Measurements from ENCODE around the gene JAKMIP1.
"Not testable (repeated sequence)": the region's sequence is repeated elsewhere in the genome, so short reads cannot be mapped to it uniquely, and the experiment has no call there.

JAKMIP1 gene

GRCh38 chr4:6008092-6008551 is 192.2 kb downstream of the JAKMIP1 start:
- H3K36me3 ChIP-seq (ENCODE audit: control insufficient read depth, insufficient read depth, low read length), result no peaks in the 10 kb centered on the region
- H3K4me1 ChIP-seq (ENCODE audit: control insufficient read depth, insufficient read depth, low read length), result 0 out of 2 replicates have a peak, but pooled peaks cover 5% of the 10 kb centered on the region
- H3K9ac ChIP-seq (ENCODE audit: low read length), result no peak overlapping the region
- peaks cover 11% of the 10 kb centered on the region; the same call in 1 of the 2 replicates for H3K9me3 ChIP-seq (ENCODE audit: control insufficient read depth, insufficient read depth, low read depth, low read length)
- no peak overlapping the region for H3K27ac ChIP-seq (ENCODE audit: low read depth, low read length)
- H3K27me3 ChIP-seq (ENCODE audit: control insufficient read depth, insufficient read depth, low read length), result peaks cover 52% of the 10 kb centered on the region
- peak overlapping the region; percentile 34 for H3K4me3 ChIP-seq (ENCODE audit: low read depth, low read length)

DNA sequence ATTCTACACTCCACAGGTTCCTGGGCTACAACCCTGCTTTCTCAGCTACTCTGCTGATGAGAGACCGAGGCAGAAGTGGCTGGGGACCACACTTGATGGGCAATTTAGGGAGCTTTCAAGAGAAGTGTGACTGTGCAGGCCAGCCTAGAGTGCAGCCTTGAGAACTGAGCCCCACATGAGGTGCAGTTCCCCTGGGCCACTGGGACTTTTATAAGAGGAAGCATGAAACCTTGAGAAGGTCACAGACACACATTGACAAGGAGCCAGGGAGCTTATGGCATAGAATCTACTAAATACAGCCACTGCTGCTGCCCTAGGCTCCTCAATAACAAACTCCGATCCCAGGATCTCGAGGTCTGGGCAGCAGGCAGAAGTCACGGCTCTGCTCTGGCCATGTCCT is 195.2 kb downstream of the JAKMIP1 start:
- no peak overlapping the region for H3K4me3 ChIP-seq (ENCODE audit: low read depth, low read length)
- 0 out of 2 replicates have a peak, but pooled peaks cover 5% of the 10 kb centered on the region for H3K4me1 ChIP-seq (ENCODE audit: control insufficient read depth, insufficient read depth, low read length)
- no peaks in the 10 kb centered on the region for H3K36me3 ChIP-seq (ENCODE audit: control insufficient read depth, insufficient read depth, low read length)
- H3K27ac ChIP-seq (ENCODE audit: low read depth, low read length), result no peak overlapping the region
- H3K9ac ChIP-seq (ENCODE audit: low read length), result no peak overlapping the region
- peaks cover 11% of the 10 kb centered on the region; the same call in 1 of the 2 replicates for H3K9me3 ChIP-seq (ENCODE audit: control insufficient read depth, insufficient read depth, low read depth, low read length)
- peaks cover 48% of the 10 kb centered on the region for H3K27me3 ChIP-seq (ENCODE audit: control insufficient read depth, insufficient read depth, low read length)

GRCh38 chr4:6003485-6003884 is 196.9 kb downstream of the JAKMIP1 start:
- not testable (repeated sequence) for H3K9ac ChIP-seq (ENCODE audit: low read length); H3K4me3 ChIP-seq (ENCODE audit: low read depth, low read length); H3K27ac ChIP-seq (ENCODE audit: low read depth, low read length); H3K4me1 ChIP-seq (ENCODE audit: control insufficient read depth, insufficient read depth, low read length); H3K36me3 ChIP-seq (ENCODE audit: control insufficient read depth, insufficient read depth, low read length)
- peaks cover 43% of the 10 kb centered on the region for H3K27me3 ChIP-seq (ENCODE audit: control insufficient read depth, insufficient read depth, low read length)
- peaks cover 11% of the 10 kb centered on the region; the same call in 1 of the 2 replicates for H3K9me3 ChIP-seq (ENCODE audit: control insufficient read depth, insufficient read depth, low read depth, low read length)

- H3K4me1 ChIP-seq (ENCODE audit: control insufficient read depth, insufficient read depth, low read length), result no peaks in the 10 kb centered on the region
- no peak overlapping the region for H3K9ac ChIP-seq (ENCODE audit: low read length)
- no peaks in the 10 kb centered on the region for H3K36me3 ChIP-seq (ENCODE audit: control insufficient read depth, insufficient read depth, low read length)
Observed at GRCh38 chr4:6002926-6003325, 197.4 kb downstream of the JAKMIP1 start.

DNA sequence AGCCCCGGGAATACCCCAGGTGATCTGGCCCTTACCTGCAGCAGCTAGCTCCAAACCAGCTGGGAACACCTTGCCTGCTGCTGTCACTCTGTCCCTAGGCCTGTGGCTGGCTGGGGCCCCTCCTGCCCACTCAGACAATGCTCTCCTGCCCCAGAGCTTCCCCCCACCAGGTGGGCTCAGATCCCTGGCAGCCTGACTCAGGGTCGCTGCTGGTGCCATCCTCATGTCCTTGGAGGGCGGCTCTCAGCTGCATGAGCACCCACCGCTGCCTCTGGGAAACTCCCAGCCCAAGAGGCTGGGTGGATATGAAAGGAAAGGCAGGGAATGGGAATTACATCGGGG is 197.9 kb downstream of the JAKMIP1 start:
- no peak overlapping the region for H3K9ac ChIP-seq (ENCODE audit: low read length)
- H3K4me3 ChIP-seq (ENCODE audit: low read depth, low read length), result no peak overlapping the region
- peaks cover 32% of the 10 kb centered on the region for H3K27me3 ChIP-seq (ENCODE audit: control insufficient read depth, insufficient read depth, low read length)
- H3K4me1 ChIP-seq (ENCODE audit: control insufficient read depth, insufficient read depth, low read length), result no peaks in the 10 kb centered on the region
- no peak overlapping the region for H3K27ac ChIP-seq (ENCODE audit: low read depth, low read length)
- H3K36me3 ChIP-seq (ENCODE audit: control insufficient read depth, insufficient read depth, low read length), result no peaks in the 10 kb centered on the region
- H3K9me3 ChIP-seq (ENCODE audit: control insufficient read depth, insufficient read depth, low read depth, low read length), result peaks cover 11% of the 10 kb centered on the region; the same call in 1 of the 2 replicates

More at GRCh38 chr4:6002926-6003325, 197.4 kb downstream of the JAKMIP1 start:
- Histone ChIP-seq H3K9me3 (ENCODE audit: control insufficient read depth, insufficient read depth, low read depth, low read length) (peaks cover 11% of the 10 kb centered on the region; the same call in 1 of the 2 replicates), H3K4me3 (ENCODE audit: low read depth, low read length) (no peak overlapping the region), H3K27me3 (ENCODE audit: control insufficient read depth, insufficient read depth, low read length) (peaks cover 37% of the 10 kb centered on the region), H3K27ac (ENCODE audit: low read depth, low read length) (no peak overlapping the region)

- Histone ChIP-seq H3K36me3 (ENCODE audit: control insufficient read depth, insufficient read depth, low read length) (no peaks in the 10 kb centered on the region), H3K27me3 (ENCODE audit: control insufficient read depth, insufficient read depth, low read length) (peaks cover 27% of the 10 kb centered on the region), H3K27ac (ENCODE audit: low read depth, low read length) (no peak overlapping the region), H3K9me3 (ENCODE audit: control insufficient read depth, insufficient read depth, low read depth, low read length) (peaks cover 11% of the 10 kb centered on the region; the same call in 1 of the 2 replicates), H3K4me1 (ENCODE audit: control insufficient read depth, insufficient read depth, low read length) (no peaks in the 10 kb centered on the region), H3K9ac (ENCODE audit: low read length) (no peak overlapping the region), H3K4me3 (ENCODE audit: low read depth, low read length) (no peak overlapping the region)
Observed at GRCh38 chr4:6001680-6002491, 198.5 kb downstream of the JAKMIP1 start.

GRCh38 chr4:5999830-6000365 is 200.5 kb downstream of the JAKMIP1 start:
- Histone ChIP-seq H3K27me3 (ENCODE audit: control insufficient read depth, insufficient read depth, low read length) (peaks cover 11% of the 10 kb centered on the region), H3K4me3 (ENCODE audit: low read depth, low read length) (no peak overlapping the region), H3K9me3 (ENCODE audit: control insufficient read depth, insufficient read depth, low read depth, low read length) (peaks cover 11% of the 10 kb centered on the region; the same call in 1 of the 2 replicates), H3K36me3 (ENCODE audit: control insufficient read depth, insufficient read depth, low read length) (no peaks in the 10 kb centered on the region), H3K4me1 (ENCODE audit: control insufficient read depth, insufficient read depth, low read length) (no peaks in the 10 kb centered on the region), H3K27ac (ENCODE audit: low read depth, low read length) (no peak overlapping the region), H3K9ac (ENCODE audit: low read length) (no peak overlapping the region)

- no peak overlapping the region for H3K9ac ChIP-seq (ENCODE audit: low read length)
- H3K4me1 ChIP-seq (ENCODE audit: control insufficient read depth, insufficient read depth, low read length), result no peaks in the 10 kb centered on the region
Observed at GRCh38 chr4:5999356-5999755, 201.0 kb downstream of the JAKMIP1 start.

DNA sequence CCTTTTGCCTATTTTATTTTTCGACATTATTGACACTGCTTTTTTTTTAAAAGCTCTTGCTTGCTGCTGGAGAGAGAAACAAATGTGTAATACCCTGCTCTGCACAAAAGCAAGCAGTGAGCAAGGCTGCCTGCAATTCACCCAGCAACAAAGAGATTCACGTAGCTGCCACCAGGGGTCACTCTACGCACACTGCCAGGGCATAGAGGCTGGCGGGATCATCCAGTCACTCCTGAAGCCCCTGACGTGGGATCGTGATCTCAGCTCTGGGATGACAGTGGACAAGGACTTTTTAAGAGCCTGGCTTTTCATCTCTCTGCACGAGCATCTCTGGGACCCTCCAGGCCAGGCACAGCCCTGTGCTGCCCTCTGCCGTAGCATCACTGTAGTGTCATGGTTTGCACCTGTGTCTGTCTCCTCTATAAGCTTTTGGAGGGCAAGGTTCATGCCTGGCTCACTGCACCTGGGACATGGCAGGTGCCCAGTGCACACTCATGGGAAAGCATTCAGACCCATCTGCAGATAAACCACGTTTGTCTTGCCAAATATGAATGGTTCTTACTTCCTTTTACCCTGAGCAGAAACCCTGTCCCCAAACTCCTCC is 201.9 kb downstream of the JAKMIP1 start:
- Histone ChIP-seq H3K9me3 (ENCODE audit: control insufficient read depth, insufficient read depth, low read depth, low read length) (peaks cover 2% of the 10 kb centered on the region; the same call in 1 of the 2 replicates), H3K36me3 (ENCODE audit: control insufficient read depth, insufficient read depth, low read length) (no peaks in the 10 kb centered on the region), H3K27me3 (ENCODE audit: control insufficient read depth, insufficient read depth, low read length) (peaks cover 11% of the 10 kb centered on the region), H3K4me3 (ENCODE audit: low read depth, low read length) (no peak overlapping the region), H3K4me1 (ENCODE audit: control insufficient read depth, insufficient read depth, low read length) (no peaks in the 10 kb centered on the region), H3K27ac (ENCODE audit: low read depth, low read length) (no peak overlapping the region), H3K9ac (ENCODE audit: low read length) (no peak overlapping the region)

More at GRCh38 chr4:5999356-5999755, 201.0 kb downstream of the JAKMIP1 start:
- no peaks in the 10 kb centered on the region for H3K36me3 ChIP-seq (ENCODE audit: control insufficient read depth, insufficient read depth, low read length)
- H3K27me3 ChIP-seq (ENCODE audit: control insufficient read depth, insufficient read depth, low read length), result peaks cover 11% of the 10 kb centered on the region
- H3K9me3 ChIP-seq (ENCODE audit: control insufficient read depth, insufficient read depth, low read depth, low read length), result peaks cover 10% of the 10 kb centered on the region; the same call in 1 of the 2 replicates
- H3K27ac ChIP-seq (ENCODE audit: low read depth, low read length), result no peak overlapping the region
- H3K4me3 ChIP-seq (ENCODE audit: low read depth, low read length), result no peak overlapping the region

DNA sequence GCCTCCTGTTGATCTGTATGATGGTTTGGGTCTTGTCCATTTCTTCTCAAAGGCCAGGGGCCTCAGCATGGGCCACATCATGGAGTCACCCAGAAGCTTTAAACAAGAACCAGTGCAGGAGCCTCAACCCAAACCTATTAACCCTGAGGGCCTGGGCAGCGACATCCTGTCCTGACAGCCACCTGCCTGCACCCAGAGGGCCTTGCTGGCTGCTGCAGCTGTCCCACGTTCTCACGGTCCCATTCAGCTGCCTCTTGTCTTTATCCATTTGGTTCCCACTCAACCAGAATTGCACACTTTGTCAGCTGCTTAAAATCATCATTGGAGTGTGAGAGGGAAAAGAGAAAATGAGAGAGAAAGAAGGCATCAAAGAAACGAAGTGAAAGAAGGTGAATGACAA is 203.7 kb downstream of the JAKMIP1 start:
- Histone ChIP-seq H3K27ac (ENCODE audit: low read depth, low read length) (no peak overlapping the region), H3K9me3 (ENCODE audit: control insufficient read depth, insufficient read depth, low read depth, low read length) (no peaks in the 10 kb centered on the region), H3K4me1 (ENCODE audit: control insufficient read depth, insufficient read depth, low read length) (no peaks in the 10 kb centered on the region), H3K36me3 (ENCODE audit: control insufficient read depth, insufficient read depth, low read length) (no peaks in the 10 kb centered on the region), H3K9ac (ENCODE audit: low read length) (no peak overlapping the region), H3K4me3 (ENCODE audit: low read depth, low read length) (no peak overlapping the region), H3K27me3 (ENCODE audit: control insufficient read depth, insufficient read depth, low read length) (peaks cover 11% of the 10 kb centered on the region)
